H1 (cell line): Measurements from ENCODE around the gene LMTK2. TPM values are rescaled to one million over a fixed set of nuclear protein-coding genes. Genes with fewer than 3 reads are reported as not detected.

Experiments used
- CTCF ChIA-PET: fragments of 300-600 bp; sonication (Branson Sonifier 250); formaldehyde crosslinking; loops from one replicate; lab custom pipeline; 2021; ENCODE audit not compliant: partially characterized antibody; lab: Charles Lee
- POLR2A ChIA-PET: fragments of 300-600 bp; sonication (Branson Sonifier 250); formaldehyde crosslinking; loops from one replicate; lab custom pipeline; 2021; ENCODE audit warnings: inconsistent platforms; ENCODE audit not compliant: partially characterized antibody; lab: Charles Lee
- DNase-seq, 2 experiments: peaks; one replicate each; pipeline versions ENCODE4 v3.0.0 to v3.0.0-alpha.2; 2010 to 2022; ENCODE audit warnings: low spot score in 2 of 2, low read depth in 1 of 2, mixed read lengths in 1 of 2
- FAIRE-seq: peaks from 2 replicates; lab custom pipeline; 2011; peaks lifted over from hg19 to GRCh38; lab: Jason Lieb, UNC
- H2AFZ ChIP-seq: 2 replicates; pipeline ENCODE4 v1.8.1; 2012; ENCODE audit warnings: low read length, inconsistent platforms
- H2AK5ac ChIP-seq: 2 replicates; pipeline ENCODE4 v1.6.1; 2013; ENCODE audit warnings: low read depth, low read length
- H2BK120ac ChIP-seq: replicated peaks from 2 replicates; pipeline ENCODE3; 2013; ENCODE audit warnings: low read depth, low read length, inconsistent platforms
- H2BK12ac ChIP-seq: 2 replicates; pipeline ENCODE4 v1.6.1; 2013; ENCODE audit warnings: low read depth, low read length
- H2BK15ac ChIP-seq: 2 replicates; pipeline ENCODE4 v1.6.1; 2013; ENCODE audit warnings: low read length
- H2BK20ac ChIP-seq: 2 replicates; pipeline ENCODE4 v1.6.1; 2013; ENCODE audit warnings: low read length
- H2BK5ac ChIP-seq: 2 replicates; pipeline ENCODE4 v1.6.1; 2013; ENCODE audit warnings: low read depth, low read length
- H3K14ac ChIP-seq: 2 replicates; pipeline ENCODE4 v1.6.1; 2013; ENCODE audit warnings: inconsistent platforms; ENCODE audit not compliant: insufficient read length
- H3K18ac ChIP-seq: 2 replicates; pipeline ENCODE4 v1.6.1; 2013; ENCODE audit warnings: low read length; ENCODE audit errors: extremely low read depth
- H3K23ac ChIP-seq: 2 replicates; pipeline ENCODE4 v1.6.1; 2013; ENCODE audit warnings: inconsistent platforms; ENCODE audit not compliant: insufficient read length
- H3K23me2 ChIP-seq: 2 replicates; pipeline ENCODE4 v1.6.1; 2013; ENCODE audit warnings: low read depth, low read length
- H3K27ac ChIP-seq: 2 replicates; pipeline ENCODE4 v1.6.1; 2011; ENCODE audit warnings: low read depth, low read length, inconsistent platforms
- H3K27me3 ChIP-seq, 4 experiments: replicated peaks in 1 of 4; 1 replicate in 1 of 4; 2 replicates in 3 of 4; pipeline versions ENCODE4 v1.6.1 to v1.8.1; 2011 to 2013; ENCODE audit warnings: low read length in 3 of 4, mild to moderate bottlenecking in 3 of 4, inconsistent platforms in 2 of 4, mixed read lengths in 2 of 4, moderate library complexity in 1 of 4; ENCODE audit not compliant: control insufficient read depth in 3 of 4, insufficient read depth in 3 of 4; ENCODE audit errors: extremely low read depth in 1 of 4
- H3K36me3 ChIP-seq, 4 experiments: 2 replicates each; pipeline versions ENCODE4 v1.6.1 to v1.8.1; 2011 to 2013; ENCODE audit warnings: mild to moderate bottlenecking in 4 of 4, low read length in 3 of 4, moderate library complexity in 2 of 4, control low read depth in 1 of 4, inconsistent platforms in 1 of 4; ENCODE audit not compliant: insufficient read depth in 4 of 4, control insufficient read depth in 2 of 4
- H3K4ac ChIP-seq: replicated peaks from 2 replicates; pipeline ENCODE3; 2013; ENCODE audit warnings: low read length, low read depth, mixed read lengths, inconsistent platforms; ENCODE audit not compliant: insufficient read length
- H3K4me1 ChIP-seq, 4 experiments: replicated peaks in 1 of 4; 1 replicate in 1 of 4; 2 replicates in 3 of 4; pipeline versions ENCODE4 v1.6.1 to v1.8.1; 2011 to 2013; ENCODE audit warnings: low read length in 3 of 4, inconsistent platforms in 2 of 4, mixed read lengths in 1 of 4; ENCODE audit not compliant: insufficient read depth in 4 of 4, control insufficient read depth in 3 of 4
- H3K4me2 ChIP-seq, 2 experiments: 2 replicates each; pipeline versions ENCODE4 v1.6.1 to v1.8.1; 2011 to 2013; ENCODE audit warnings: low read depth in 2 of 2, low read length in 2 of 2, control low read depth in 1 of 2, inconsistent platforms in 1 of 2, mild to moderate bottlenecking in 1 of 2; ENCODE audit not compliant: insufficient read depth in 1 of 2
- H3K4me3 ChIP-seq, 4 experiments: fragments of 200-600, 300-600 bp in 1 of 4; sonication (generic), shearing (Covaris generic), sonication (Bioruptor Twin) in 1 of 4; 2 replicates each; pipeline versions ENCODE4 v1.5.1 to v1.8.1; 2011 to 2016; ENCODE audit warnings: low read length in 4 of 4, low read depth in 3 of 4, control low read depth in 2 of 4, inconsistent platforms in 2 of 4, mild to moderate bottlenecking in 2 of 4, mixed read lengths in 1 of 4, moderate library complexity in 1 of 4; ENCODE audit not compliant: insufficient read depth in 2 of 4; ENCODE audit errors: extremely low read depth in 1 of 4
- H3K56ac ChIP-seq: replicated peaks from 2 replicates; pipeline ENCODE3; 2013; ENCODE audit warnings: low read depth, mild to moderate bottlenecking, mixed read lengths, low read length, inconsistent platforms; ENCODE audit not compliant: insufficient read length
- H3K79me1 ChIP-seq: 2 replicates; pipeline ENCODE4 v1.6.1; 2013; ENCODE audit warnings: low read depth, low read length, control low read depth
- H3K79me2 ChIP-seq, 2 experiments: 2 replicates each; pipeline versions ENCODE4 v1.6.1 to v1.8.1; 2012 to 2013; ENCODE audit warnings: low read length in 2 of 2, mild to moderate bottlenecking in 2 of 2, inconsistent platforms in 1 of 2; ENCODE audit not compliant: insufficient read depth in 2 of 2, control insufficient read depth in 1 of 2
- H3K9ac ChIP-seq, 4 experiments: replicated peaks in 1 of 4; 1 replicate in 1 of 4; 2 replicates in 3 of 4; pipeline versions ENCODE4 v1.6.1 to v1.8.1; 2011 to 2013; ENCODE audit warnings: low read depth in 3 of 4, low read length in 3 of 4, control low read depth in 2 of 4, mild to moderate bottlenecking in 2 of 4, moderate library complexity in 2 of 4, inconsistent platforms in 1 of 4; ENCODE audit errors: extremely low read depth in 1 of 4
- H3K9me3 ChIP-seq, 2 experiments: 2 replicates each; pipeline versions ENCODE4 v1.6.1 to v1.8.1; 2012 to 2013; ENCODE audit warnings: mild to moderate bottlenecking in 2 of 2, moderate library complexity in 2 of 2, control low read depth in 1 of 2, inconsistent platforms in 1 of 2, low read depth in 1 of 2, low read length in 1 of 2, mixed read lengths in 1 of 2; ENCODE audit not compliant: insufficient read depth in 2 of 2
- H4K20me1 ChIP-seq, 2 experiments: replicated peaks in 1 of 2; 2 replicates each; pipeline versions ENCODE3 to v1.8.1; 2011 to 2013; ENCODE audit warnings: inconsistent platforms in 2 of 2, low read length in 2 of 2, mild to moderate bottlenecking in 1 of 2; ENCODE audit not compliant: insufficient read depth in 2 of 2, control insufficient read depth in 1 of 2
- H4K5ac ChIP-seq: 2 replicates; pipeline ENCODE4 v1.6.1; 2013; ENCODE audit warnings: low read length, low read depth, mixed read lengths, inconsistent platforms; ENCODE audit not compliant: insufficient read length
- H4K8ac ChIP-seq: 2 replicates; pipeline ENCODE4 v1.8.0; 2013; ENCODE audit warnings: mild to moderate bottlenecking, moderate library complexity, low read length, inconsistent platforms; ENCODE audit not compliant: insufficient read depth; ENCODE audit errors: extremely low read depth
- H4K91ac ChIP-seq: replicated peaks from 2 replicates; pipeline ENCODE3; 2013; ENCODE audit warnings: low read length, mixed read lengths, inconsistent platforms; ENCODE audit not compliant: insufficient read length
- BACH1 ChIP-seq: IDR thresholded peaks from 2 replicates; pipeline ENCODE4 v1.6.1; 2012; ENCODE audit warnings: low read length, improper control_type of control experiment
- BCL11A ChIP-seq, 2 experiments: IDR thresholded peaks; one replicate each; pipeline ENCODE4 v1.6.1; 2011; ENCODE audit warnings: low read depth in 2 of 2, low read length in 2 of 2, mild to moderate bottlenecking in 2 of 2
- CTBP2 ChIP-seq: IDR thresholded peaks from 2 replicates; pipeline ENCODE4 v1.7.0; 2011; ENCODE audit warnings: borderline replicate concordance, mild to moderate bottlenecking, moderate library complexity, mixed read lengths, low read length; ENCODE audit not compliant: insufficient read depth, insufficient read length
- EZH2 ChIP-seq: fragments of 200-600 bp; sonication (generic); IDR thresholded peaks from 2 replicates; pipeline ENCODE4 v1.7.1; 2012; ENCODE audit warnings: low read depth, mild to moderate bottlenecking, moderate library complexity, low read length, inconsistent platforms; ENCODE audit not compliant: severe bottlenecking
- FOSL1 ChIP-seq: IDR thresholded peaks from 2 replicates; pipeline ENCODE4 v1.6.1; 2011; ENCODE audit warnings: mild to moderate bottlenecking, low read depth, low read length, moderate library complexity; ENCODE audit not compliant: insufficient read depth
- GTF2F1 ChIP-seq: IDR thresholded peaks from 2 replicates; pipeline ENCODE4 v1.6.1; 2012; ENCODE audit warnings: low read depth, low read length, improper control_type of control experiment, borderline replicate concordance
- SP2 ChIP-seq: IDR thresholded peaks from 2 replicates; pipeline ENCODE4 v1.6.1; 2012; ENCODE audit warnings: mild to moderate bottlenecking, low read length, inconsistent platforms
- TBP ChIP-seq: IDR thresholded peaks from 2 replicates; pipeline ENCODE4 v1.6.1; 2011; ENCODE audit warnings: low read depth, low read length, improper control_type of control experiment
- TEAD4 ChIP-seq: IDR thresholded peaks from 2 replicates; pipeline ENCODE4 v1.6.1; 2012; ENCODE audit warnings: low read depth, low read length, inconsistent platforms, mixed read lengths
- WGBS, 2 experiments: shearing (Covaris generic) in 1 of 2; methylation state at CpG; one replicate each; pipeline versions ENCODE4 v1.1.6 to v1.1.7; 2013 to 2015; ENCODE audit warnings: low lambda C conversion rate in 2 of 2, mixed read lengths in 2 of 2, inconsistent platforms in 1 of 2, low coverage in 1 of 2, missing lambda C conversion rate in 1 of 2; ENCODE audit not compliant: insufficient replicate concordance in 2 of 2, insufficient coverage in 1 of 2, insufficient read length in 1 of 2; ENCODE audit errors: extremely low coverage in 1 of 2, missing lambda C conversion rate in 1 of 2; 5-methylcytosine and 5-hydroxymethylcytosine counted together
- polyA plus RNA-seq, 7 experiments: library from polyadenylated mRNA; depleted of rRNA in 3 of 7; stranded (reverse) in 5 of 7; unstranded in 2 of 7; fragments of >200 nt in 5 of 7; fragments of 200-250 nt in 2 of 7; gene quantifications; 1 replicate in 5 of 7; 2 replicates in 1 of 7; 4 replicates in 1 of 7; pipeline versions ENCODE4 v1.2.1 to v1.2.3, GENCODE V29; 2011 to 2013; ENCODE audit warnings: missing spikeins in 2 of 7, mixed read lengths in 2 of 7
- total RNA-seq: library from RNA; stranded (reverse); fragmentation: NEBNext Ultra II Directional; extraction: Animal tissue kit (Norgen Biotek cat#: 25700); gene quantifications from 2 replicates; pipeline ENCODE4 v1.2.1, GENCODE V29; 2021

Gene LMTK2
- total and polyA plus RNA-seq, 2 of the 8 experiments (the other 6 are each of a cell fraction or from before 2014, with no cell fraction given), result 9.7 to 30.7 TPM

DNA sequence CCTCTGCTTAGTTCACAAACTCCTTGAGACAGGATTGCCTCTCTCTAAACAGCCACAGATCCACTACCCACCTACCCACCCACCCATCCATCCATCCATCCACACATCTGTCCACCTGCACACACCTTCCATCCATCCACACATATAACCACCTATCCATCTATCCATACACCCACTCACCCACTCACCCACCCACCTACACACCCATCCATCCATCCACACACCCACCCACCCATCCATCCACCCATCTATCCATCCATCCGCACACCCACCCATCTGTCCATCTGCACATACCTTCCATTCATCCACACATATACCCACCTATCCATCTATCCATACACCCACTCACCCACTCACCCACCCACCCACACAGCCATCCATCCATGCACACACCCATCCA is 135.7 kb downstream of the LMTK2 start:
- Histone ChIP-seq H2AFZ (no peak overlapping the region), H4K8ac (no peak overlapping the region), H3K4ac (no peak overlapping the region), H3K56ac (no peak overlapping the region), H3K36me3 (no peaks in the 10 kb centered on the region), H2BK15ac (no peak overlapping the region), H2BK20ac (no peak overlapping the region), H3K23ac (no peak overlapping the region), H4K91ac (no peak overlapping the region), H3K4me1 (peaks cover 0 to 6% (median 0%) of the 10 kb centered on the region in 4 experiments; a peak in 3 of 7 replicates), H4K5ac (no peak overlapping the region), H2BK120ac (no peak overlapping the region), H2BK12ac (no peak overlapping the region), H4K20me1 (peaks cover 0 to 3% of the 10 kb centered on the region in 2 experiments), H3K14ac (no peak overlapping the region), H3K79me2 (no peaks in the 10 kb centered on the region), H3K23me2 (peaks cover 8% of the 10 kb centered on the region; the same call in 1 of the 2 replicates), H2BK5ac (no peak overlapping the region), H3K27ac (no peak overlapping the region), H3K79me1 (no peaks in the 10 kb centered on the region), H3K18ac (no peak overlapping the region), H3K4me2 (no peak overlapping the region), H3K9me3 (no peaks in the 10 kb centered on the region), H3K9ac (no peak overlapping the region), H3K4me3 (no peak overlapping the region), H3K27me3 (no peaks in the 10 kb centered on the region), H2AK5ac (no peak overlapping the region)
- CTCF ChIA-PET, result interaction anchor here (0.6 to 2.3 kb wide), 11 partner anchors 8 to 221 kb away, joined by 3 to 15 read pairs (median 3); no protein-coding TSS in a partner anchor
- FAIRE-seq, result no peak
- no peak for DNase-seq
- WGBS, 2 experiments, result no CpG with 5 or more reads among the region's 1 CpG
- POLR2A ChIA-PET, result interaction anchor here (0.8 kb wide), 1 partner anchor 8 kb away, joined by 3 read pairs; no protein-coding TSS in a partner anchor
- TF ChIP-seq SP2 (no peak), GTF2F1 (no peak), BCL11A (IDR thresholded peaks at IDR 0.05; ENCODE audit: low read depth in 2 of 2, low read length in 2 of 2) (no peak), TEAD4 (no peak), CTBP2 (no peak), FOSL1 (no peak), TBP (no peak), EZH2 (no peak), BACH1 (no peak)
